IMR-90 (cell line): ENCODE results near the gene ITGB1. TPM values are rescaled to one million over a fixed set of nuclear protein-coding genes. Genes with fewer than 3 reads are reported as not detected.

Source experiments
- ATAC-seq: fragments of 200-7000 bp; cut with Tn5 transposase; 2 replicates; pipeline ENCODE4 v1.9.1; 2020; ENCODE audit warnings: low read depth, mild to moderate bottlenecking, moderate library complexity
- BruUV-seq: library from RNA; stranded (reverse); fragments of 400-500 nt; replicated peaks from 2 replicates; lab custom pipeline; 2021; lab: Mats Ljungman, UMichigan
- CTCF ChIA-PET: fragments of 300-600 bp; formaldehyde crosslinking; extraction: SDS; loops from one replicate; lab custom pipeline; 2021; ENCODE audit warnings: antibody characterized with exemption; lab: Yijun Ruan, JAX
- POLR2A ChIA-PET: fragments of 300-600 bp; sonication (Branson Sonifier 250); formaldehyde crosslinking; loops from one replicate; lab custom pipeline; 2022; ENCODE audit warnings: antibody characterized with exemption; ENCODE audit not compliant: unreplicated experiment; lab: Charles Lee
- DNase-seq: peaks from one replicate; pipeline ENCODE4 v3.0.0; 2013
- H2AFZ ChIP-seq: replicated peaks from 2 replicates; pipeline ENCODE3; 2013; ENCODE audit warnings: low read length, mild to moderate bottlenecking; ENCODE audit not compliant: poor library complexity
- H2AK5ac ChIP-seq: 2 replicates; pipeline ENCODE4 v1.6.1; 2013; ENCODE audit warnings: low read depth, low read length, inconsistent platforms
- H2AK9ac ChIP-seq: replicated peaks from 2 replicates; pipeline ENCODE3; 2013; ENCODE audit warnings: mild to moderate bottlenecking, low read depth, low read length, moderate library complexity; ENCODE audit not compliant: poor library complexity
- H2BK120ac ChIP-seq: 2 replicates; pipeline ENCODE4 v1.6.1; 2013; ENCODE audit warnings: low read depth, low read length, inconsistent platforms
- H2BK15ac ChIP-seq: 3 replicates; pipeline ENCODE4 v1.6.1; 2013; ENCODE audit warnings: low read depth, low read length, inconsistent platforms
- H2BK20ac ChIP-seq: 2 replicates; pipeline ENCODE4 v1.6.1; 2013; ENCODE audit warnings: low read depth, mild to moderate bottlenecking, inconsistent platforms, low read length, moderate library complexity
- H2BK5ac ChIP-seq: 2 replicates; pipeline ENCODE4 v1.6.1; 2013; ENCODE audit warnings: mild to moderate bottlenecking, low read depth, low read length, inconsistent platforms; ENCODE audit not compliant: poor library complexity, severe bottlenecking
- H3K14ac ChIP-seq: replicated peaks from 2 replicates; pipeline ENCODE4 v1.6.1; 2013; ENCODE audit warnings: low read depth, low read length, inconsistent platforms
- H3K18ac ChIP-seq: 2 replicates; pipeline ENCODE4 v1.6.1; 2013; ENCODE audit warnings: low read depth, low read length, control low read depth
- H3K23ac ChIP-seq: 2 replicates; pipeline ENCODE4 v1.6.1; 2013; ENCODE audit warnings: low read depth, low read length, inconsistent platforms
- H3K27ac ChIP-seq: 2 replicates; pipeline ENCODE4 v1.5.1; 2013; ENCODE audit warnings: mild to moderate bottlenecking, control low read depth, low read length; ENCODE audit not compliant: insufficient read depth
- H3K27me3 ChIP-seq: 2 replicates; pipeline ENCODE4 v1.6.1; 2013; ENCODE audit warnings: low read length; ENCODE audit not compliant: control insufficient read depth, insufficient read depth
- H3K36me3 ChIP-seq: 2 replicates; pipeline ENCODE4 v1.6.1; 2013; ENCODE audit warnings: low read length, mixed read lengths; ENCODE audit not compliant: control insufficient read depth, insufficient read depth
- H3K4ac ChIP-seq: 2 replicates; pipeline ENCODE4 v1.6.1; 2013; ENCODE audit warnings: low read depth, low read length, inconsistent platforms
- H3K4me1 ChIP-seq: 2 replicates; pipeline ENCODE4 v1.6.1; 2013; ENCODE audit warnings: low read length, mixed read lengths; ENCODE audit not compliant: control insufficient read depth, insufficient read depth
- H3K4me2 ChIP-seq: 2 replicates; pipeline ENCODE4 v1.6.1; 2013; ENCODE audit warnings: low read depth, mild to moderate bottlenecking, control low read depth, low read length, moderate library complexity
- H3K4me3 ChIP-seq: 2 replicates; pipeline ENCODE4 v1.5.1; 2013; ENCODE audit warnings: low read depth, mild to moderate bottlenecking, control low read depth, low read length, moderate library complexity; ENCODE audit not compliant: insufficient read depth
- H3K56ac ChIP-seq: 2 replicates; pipeline ENCODE4 v1.6.1; 2013; ENCODE audit warnings: low read length, inconsistent platforms; ENCODE audit not compliant: insufficient read depth; ENCODE audit errors: extremely low read depth
- H3K79me1 ChIP-seq, 2 experiments: 2 replicates each; pipeline ENCODE4 v1.6.1; 2013; ENCODE audit warnings: low read length in 2 of 2, inconsistent platforms in 1 of 2, low read depth in 1 of 2
- H3K9ac ChIP-seq: 2 replicates; pipeline ENCODE4 v1.6.1; 2013; ENCODE audit warnings: low read depth, low read length, control low read depth
- H3K9me1 ChIP-seq: 2 replicates; pipeline ENCODE4 v1.6.1; 2013; ENCODE audit warnings: low read length, inconsistent platforms; ENCODE audit not compliant: insufficient read depth
- H3K9me3 ChIP-seq: 2 replicates; pipeline ENCODE4 v1.6.1; 2013; ENCODE audit warnings: low read length; ENCODE audit not compliant: control insufficient read depth, insufficient read depth
- H4K20me1 ChIP-seq: 2 replicates; pipeline ENCODE4 v1.6.1; 2013; ENCODE audit warnings: low read length, inconsistent platforms; ENCODE audit not compliant: insufficient read depth
- H4K5ac ChIP-seq: 2 replicates; pipeline ENCODE4 v1.6.1; 2013; ENCODE audit warnings: mild to moderate bottlenecking, low read depth, low read length, control low read depth
- H4K8ac ChIP-seq, 2 experiments: 2 replicates each; pipeline ENCODE4 v1.6.1; 2013; ENCODE audit warnings: low read depth in 2 of 2, low read length in 2 of 2, control low read depth in 1 of 2, inconsistent platforms in 1 of 2
- H4K91ac ChIP-seq: 2 replicates; pipeline ENCODE4 v1.6.1; 2013; ENCODE audit warnings: low read depth, low read length, inconsistent platforms; ENCODE audit not compliant: insufficient read depth
- CTCF ChIP-seq: conservative IDR thresholded peaks from 2 replicates; pipeline ENCODE4 v1.5.1; 2012; ENCODE audit warnings: mild to moderate bottlenecking, low read depth, low read length, improper control_type of control experiment
- ELK1 ChIP-seq: fragments of 150-350 bp; IDR thresholded peaks from 2 replicates; pipeline ENCODE4 v1.6.1; 2016; ENCODE audit warnings: low read depth, mild to moderate bottlenecking, low read length, moderate library complexity, borderline replicate concordance
- FOS ChIP-seq: fragments of 150-350 bp; IDR thresholded peaks from 2 replicates; pipeline ENCODE4 v1.6.1; 2016; ENCODE audit warnings: low read depth, low read length
- MAFK ChIP-seq: IDR thresholded peaks from 2 replicates; pipeline ENCODE4 v1.6.1; 2012; ENCODE audit warnings: low read depth, low read length, improper control_type of control experiment
- MAZ ChIP-seq: IDR thresholded peaks from 2 replicates; pipeline ENCODE4 v1.6.1; 2012; ENCODE audit warnings: low read depth, mild to moderate bottlenecking, low read length, improper control_type of control experiment, moderate library complexity, borderline replicate concordance
- MXI1 ChIP-seq: IDR thresholded peaks from 2 replicates; pipeline ENCODE4 v1.6.1; 2012; ENCODE audit warnings: low read depth, mild to moderate bottlenecking, low read length, moderate library complexity, borderline replicate concordance
- NFE2L2 ChIP-seq: fragments of 150-350 bp; IDR thresholded peaks from 2 replicates; pipeline ENCODE4 v1.6.1; 2016; ENCODE audit warnings: low read depth, mild to moderate bottlenecking, low read length
- RCOR1 ChIP-seq: IDR thresholded peaks from 2 replicates; pipeline ENCODE4 v1.6.1; 2012; ENCODE audit warnings: mild to moderate bottlenecking, low read length, improper control_type of control experiment; ENCODE audit not compliant: insufficient replicate concordance
- RFX5 ChIP-seq: IDR thresholded peaks from 2 replicates; pipeline ENCODE4 v1.8.0; 2012; ENCODE audit warnings: low read depth, mild to moderate bottlenecking, low read length, moderate library complexity
- SMC3 ChIP-seq: fragments of 150-350 bp; IDR thresholded peaks from 2 replicates; pipeline ENCODE4 v1.6.1; 2016; ENCODE audit warnings: low read depth, mild to moderate bottlenecking, antibody characterized with exemption, low read length, moderate library complexity
- WGBS, 2 experiments: methylation state at CpG; one replicate each; pipeline versions ENCODE4 v1.1.5 to v1.1.7; 2013; ENCODE audit warnings: missing lambda C conversion rate in 2 of 2; ENCODE audit not compliant: insufficient read length in 1 of 2; ENCODE audit errors: extremely low coverage in 2 of 2; 5-methylcytosine and 5-hydroxymethylcytosine counted together
- dilution Hi-C: fragments of 300-500 bp; cut with HindIII; formaldehyde crosslinking; loops from one replicate; pipeline ENCODE4 v1.14.3; 2018; ENCODE audit warnings: low sequenced_read_pairs; ENCODE audit not compliant: unreplicated experiment
- in situ Hi-C: fragments of 300-500 bp; cut with MboI; formaldehyde crosslinking; loops from 3 replicates; pipeline ENCODE4 v1.14.3; 2019; ENCODE audit warnings: low sequenced_read_pairs, inconsistent platforms, mixed read lengths
- intact Hi-C: fragments of 100-400 bp; cut with micrococcal nuclease; formaldehyde crosslinking; loops from 2 replicates; pipeline ENCODE4 v1.10.0; 2022
- polyA plus RNA-seq, 3 experiments: library from polyadenylated mRNA; depleted of rRNA; stranded (reverse); fragments of >200 nt; gene quantifications; 2 replicates each; pipeline ENCODE4 v1.2.3, GENCODE V29; 2012; ENCODE audit warnings: low replicate concordance in 1 of 3
- total RNA-seq: library from RNA; depleted of rRNA; stranded (reverse); fragments of >200 nt; gene quantifications from 2 replicates; pipeline ENCODE4 v1.2.3, GENCODE V29; 2012
- TF ChIP-seq, protein P1 (sequence below): fragments of 150-350 bp; IDR thresholded peaks from 2 replicates; pipeline ENCODE4 v1.6.1; 2017; ENCODE audit warnings: mild to moderate bottlenecking, antibody characterized with exemption, low read length, low read depth

The ITGB1 gene
- total and polyA plus RNA-seq, 2 of the 4 experiments (the other 2 are of a cell fraction) = 1,331 to 2,066 TPM

GRCh38 chr10:32865170-32865569, 92.9 kb downstream of the ITGB1 start:
- Histone ChIP-seq H3K79me1 (no peaks in the 10 kb centered on the region), H3K27me3 (no peaks in the 10 kb centered on the region), H3K9me3 (no peaks in the 10 kb centered on the region), H3K9me1 (no peaks in the 10 kb centered on the region), H3K36me3 (no peaks in the 10 kb centered on the region), H3K9ac (no peak overlapping the region), H3K4me3 (no peak overlapping the region), H2AK5ac (no peak overlapping the region), H3K4me2 (no peak overlapping the region), H3K4me1 (no peaks in the 10 kb centered on the region), H4K91ac (no peak overlapping the region), H3K27ac (no peak overlapping the region), H4K5ac (no peak overlapping the region), H3K4ac (no peak overlapping the region), H2BK15ac (no peak overlapping the region), H3K56ac (no peak overlapping the region), H3K18ac (no peak overlapping the region), H2AFZ (no peak overlapping the region), H4K8ac (no peak overlapping the region), H2BK5ac (no peak overlapping the region), H3K14ac (no peak overlapping the region), H2AK9ac (no peak overlapping the region), H3K23ac (no peak overlapping the region), H2BK120ac (no peak overlapping the region), H2BK20ac (no peak overlapping the region), H4K20me1 (no peaks in the 10 kb centered on the region)
- WGBS, 2 experiments = no CpG with 5 or more reads among the region's 1 CpG
- intact Hi-C loops = no loop called here
- CTCF ChIA-PET = no interaction called here
- dilution Hi-C loops = no loop called here
- BruUV-seq = no TSS peak
- TF ChIP-seq RFX5 = no peak
- no peak for TF ChIP-seq MAFK
- no peak for TF ChIP-seq NFE2L2
- TF ChIP-seq CTCF = no peak
- TF ChIP-seq ELK1 = no peak
- TF ChIP-seq MXI1 = no peak
- no peak for TF ChIP-seq MAZ
- TF ChIP-seq RCOR1 = no peak
- TF ChIP-seq FOS = no peak
- TF ChIP-seq SMC3 = no peak
- TF ChIP-seq, protein P1, sequence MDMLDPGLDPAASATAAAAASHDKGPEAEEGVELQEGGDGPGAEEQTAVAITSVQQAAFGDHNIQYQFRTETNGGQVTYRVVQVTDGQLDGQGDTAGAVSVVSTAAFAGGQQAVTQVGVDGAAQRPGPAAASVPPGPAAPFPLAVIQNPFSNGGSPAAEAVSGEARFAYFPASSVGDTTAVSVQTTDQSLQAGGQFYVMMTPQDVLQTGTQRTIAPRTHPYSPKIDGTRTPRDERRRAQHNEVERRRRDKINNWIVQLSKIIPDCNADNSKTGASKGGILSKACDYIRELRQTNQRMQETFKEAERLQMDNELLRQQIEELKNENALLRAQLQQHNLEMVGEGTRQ = no peak
- DNase-seq (no peak), ATAC-seq (no peak)
- in situ Hi-C loops = no loop called here
- POLR2A ChIA-PET = no interaction called here
